HG03066 (cell line): ENCODE data around the gene KANK4.

Source experiments
- ATAC-seq: cut with Tn5 transposase; IDR thresholded peaks from one replicate; pipeline ENCODE4 v1.9.1; 2021; ENCODE audit warnings: low read depth; ENCODE audit not compliant: unreplicated experiment

KANK4 gene

GRCh38 chr1:62318756-62319544 is at the start of gene KANK4:
Gene KANK4, minus strand, starts transcription at chr1:62319434. Its CDS starts 37,870 bp downstream, at chr1:62281564.
- no peak for ATAC-seq

- no peak for ATAC-seq
Measured at GRCh38 chr1:62368989-62369388, 49.8 kb upstream of the KANK4 start.

- ATAC-seq = no peak
Measured at GRCh38 chr1:62367005-62367557, 47.8 kb upstream of the KANK4 start.

- ATAC-seq = no peak
Measured at GRCh38 chr1:62364721-62365120, 45.5 kb upstream of the KANK4 start.

GRCh38 chr1:62362926-62363325 is 43.7 kb upstream of the KANK4 start:
- ATAC-seq = no peak

GRCh38 chr1:62362061-62362917 is 43.1 kb upstream of the KANK4 start:
- no peak for ATAC-seq

- ATAC-seq = no peak
Measured at GRCh38 chr1:62361431-62361830, 42.2 kb upstream of the KANK4 start.

- ATAC-seq = no peak
Measured at GRCh38 chr1:62358665-62359373, 39.6 kb upstream of the KANK4 start.

DNA sequence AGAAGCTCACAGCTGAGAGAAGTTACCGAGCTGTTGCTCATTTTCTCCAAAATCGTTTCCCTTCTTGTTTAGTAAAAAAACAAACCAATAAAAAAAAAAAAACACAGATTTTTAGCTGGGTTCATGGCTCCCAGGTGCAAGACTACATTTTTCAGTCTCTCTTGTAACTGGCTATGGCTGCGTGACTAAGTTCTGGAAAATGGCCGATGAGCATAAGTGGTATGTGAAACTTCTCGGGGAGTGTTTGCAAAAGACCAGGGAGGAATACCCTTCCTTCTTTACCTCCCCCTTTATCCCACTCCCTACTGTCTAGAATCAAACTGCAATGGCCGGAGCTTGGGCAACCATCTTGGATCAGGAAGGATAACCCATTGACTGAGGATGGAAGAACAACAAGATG is 38.7 kb upstream of the KANK4 start:
- no peak for ATAC-seq

DNA sequence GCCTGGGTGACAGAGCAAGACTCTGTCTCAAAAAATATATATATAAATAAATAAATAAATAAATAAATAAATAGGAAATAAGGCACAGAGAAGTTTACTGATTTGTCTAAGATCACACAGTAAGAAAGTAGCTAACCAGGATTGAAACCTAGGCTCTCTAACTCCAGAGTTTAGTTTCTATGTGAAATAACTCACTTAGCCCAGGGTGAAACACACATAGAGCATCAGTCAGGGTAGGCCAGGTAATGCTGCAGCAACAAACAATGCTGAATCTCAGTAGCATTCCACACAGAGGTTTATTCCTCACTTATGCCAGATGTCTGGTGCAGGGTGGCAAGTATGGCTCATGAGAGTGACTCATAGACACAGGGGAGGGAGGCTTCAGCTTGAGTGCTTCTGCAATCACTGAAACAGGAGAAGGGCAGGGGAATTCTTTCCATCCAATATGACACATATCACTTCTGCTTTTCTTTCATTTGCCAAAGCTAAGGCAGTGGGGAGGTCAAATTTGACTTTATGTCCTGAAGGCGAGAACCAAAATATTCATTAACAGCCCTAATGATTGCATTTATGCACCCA is 37.1 kb upstream of the KANK4 start:
- no peak for ATAC-seq

DNA sequence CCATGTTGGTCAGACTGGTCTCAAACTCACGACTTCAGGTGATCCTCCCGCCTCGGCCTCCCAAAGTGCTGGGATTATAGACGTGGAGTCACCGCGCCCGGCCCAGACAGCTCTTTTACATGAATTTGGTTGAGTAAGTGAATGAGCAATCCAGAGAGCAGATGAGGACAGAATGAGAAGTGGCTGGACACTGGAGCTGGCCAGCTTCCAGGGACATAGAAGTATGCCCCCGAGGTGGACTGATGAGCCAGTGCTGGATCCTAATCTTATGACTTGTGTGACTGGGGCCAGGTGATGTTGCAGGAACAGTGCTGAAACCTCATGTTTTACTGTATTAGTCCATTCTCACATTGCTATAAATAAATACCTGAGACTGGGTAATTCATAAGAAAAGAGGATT is 35.9 kb upstream of the KANK4 start:
- no peak for ATAC-seq

DNA sequence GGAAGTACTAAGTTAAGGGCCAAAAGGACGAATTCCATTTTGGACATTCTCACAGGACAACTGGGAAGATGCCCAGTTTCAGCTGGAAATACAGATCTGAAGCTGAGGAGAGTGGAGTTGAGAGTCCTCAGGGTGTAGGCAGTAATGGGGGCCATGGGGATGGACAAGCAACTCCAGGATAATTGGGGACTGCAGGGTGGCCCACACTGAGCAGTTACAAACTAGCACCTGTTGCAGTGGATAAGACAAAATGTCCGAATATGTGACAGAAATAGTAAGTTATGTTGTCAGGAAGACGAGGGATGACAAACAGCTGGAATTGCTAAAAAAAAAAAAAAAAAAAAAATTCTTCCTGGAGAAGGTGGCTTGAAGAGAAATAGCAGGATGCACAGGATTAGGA is 34.6 kb upstream of the KANK4 start:
- ATAC-seq = no peak

GRCh38 chr1:62352387-62352786 is 33.2 kb upstream of the KANK4 start:
- no peak for ATAC-seq

- no peak for ATAC-seq
Measured at GRCh38 chr1:62349470-62350233, 30.4 kb upstream of the KANK4 start.

GRCh38 chr1:62346886-62347285 is 27.7 kb upstream of the KANK4 start:
- no peak for ATAC-seq

- no peak for ATAC-seq
Measured at GRCh38 chr1:62343911-62344310, 24.7 kb upstream of the KANK4 start.

DNA sequence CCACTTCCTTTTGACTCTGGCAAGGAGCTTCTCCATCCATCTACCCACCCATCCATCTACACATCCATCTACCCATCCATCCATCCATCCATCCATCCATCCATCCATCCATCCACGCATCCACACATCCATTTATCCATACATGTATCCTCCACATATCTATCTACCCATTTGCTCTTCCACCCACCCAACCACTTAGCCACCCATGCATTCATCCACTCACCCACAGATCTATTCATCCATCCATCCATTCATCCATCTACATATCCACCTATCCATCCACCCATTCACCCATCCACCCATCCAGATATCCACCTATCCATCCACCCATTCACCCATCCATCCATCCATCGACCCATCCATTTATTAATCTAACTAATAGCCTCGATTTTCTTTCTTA is 23.0 kb upstream of the KANK4 start:
- no peak for ATAC-seq

- ATAC-seq = no peak
Measured at GRCh38 chr1:62341615-62342014, 22.4 kb upstream of the KANK4 start.

GRCh38 chr1:62341089-62341488 is 21.9 kb upstream of the KANK4 start:
- ATAC-seq = no peak
